RWPE2 (cell line): ENCODE data around the gene UCK2.

Experiments used
- ATAC-seq: fragments of 200-7000 bp; cut with Tn5 transposase; 3 replicates; pipeline ENCODE4 v1.9.1; 2021; ENCODE audit warnings: low read depth
- DNase-seq: peaks from one replicate; pipeline ENCODE4 v3.0.0-alpha.2; 2020; ENCODE audit warnings: low spot score
- H3K27ac ChIP-seq: fragments of 450-650 bp; 2 replicates; pipeline ENCODE4 v1.5.1; 2017; ENCODE audit warnings: mild to moderate bottlenecking; ENCODE audit not compliant: poor library complexity, severe bottlenecking
- H3K27me3 ChIP-seq: fragments of 250-450 bp; sonication (Bioruptor Pico); 2 replicates; pipeline ENCODE4 v1.5.1; 2021; ENCODE audit warnings: mild to moderate bottlenecking, moderate library complexity; ENCODE audit not compliant: insufficient read depth, poor library complexity, severe bottlenecking
- H3K36me3 ChIP-seq: fragments of 250-450 bp; sonication (Bioruptor Pico); 2 replicates; pipeline ENCODE4 v1.5.1; 2020; ENCODE audit warnings: low read depth, mild to moderate bottlenecking, moderate library complexity
- H3K4me1 ChIP-seq: fragments of 250-450 bp; sonication (Bioruptor Pico); 2 replicates; pipeline ENCODE4 v1.5.1; 2021; ENCODE audit warnings: mild to moderate bottlenecking, moderate library complexity; ENCODE audit not compliant: insufficient read depth, poor library complexity, severe bottlenecking
- H3K4me3 ChIP-seq: fragments of 250-450 bp; sonication (Bioruptor Pico); 2 replicates; pipeline ENCODE4 v1.5.1; 2021; ENCODE audit warnings: mild to moderate bottlenecking, moderate library complexity; ENCODE audit not compliant: severe bottlenecking
- H3K9me3 ChIP-seq: fragments of 250-450 bp; sonication (Bioruptor Pico); 2 replicates; pipeline ENCODE4 v1.5.1; 2021; ENCODE audit warnings: mild to moderate bottlenecking, moderate library complexity; ENCODE audit not compliant: severe bottlenecking
- CTCF ChIP-seq: fragments of 450-650 bp; IDR thresholded peaks from one replicate; pipeline ENCODE4 v1.5.1; 2017; ENCODE audit warnings: mild to moderate bottlenecking, moderate library complexity; ENCODE audit not compliant: poor library complexity, severe bottlenecking

Gene UCK2

GRCh38 chr1:165942062-165942461 lies 114.6 kb downstream of the UCK2 start:
- Histone ChIP-seq H3K9me3 (no peaks in the 10 kb centered on the region), H3K4me3 (no peak overlapping the region), H3K27me3 (no peaks in the 10 kb centered on the region), H3K27ac (no peak overlapping the region), H3K36me3 (no peaks in the 10 kb centered on the region), H3K4me1 (no peaks in the 10 kb centered on the region)
- DNase-seq = no peak
- ATAC-seq = no peak
- TF ChIP-seq CTCF = no peak

DNA sequence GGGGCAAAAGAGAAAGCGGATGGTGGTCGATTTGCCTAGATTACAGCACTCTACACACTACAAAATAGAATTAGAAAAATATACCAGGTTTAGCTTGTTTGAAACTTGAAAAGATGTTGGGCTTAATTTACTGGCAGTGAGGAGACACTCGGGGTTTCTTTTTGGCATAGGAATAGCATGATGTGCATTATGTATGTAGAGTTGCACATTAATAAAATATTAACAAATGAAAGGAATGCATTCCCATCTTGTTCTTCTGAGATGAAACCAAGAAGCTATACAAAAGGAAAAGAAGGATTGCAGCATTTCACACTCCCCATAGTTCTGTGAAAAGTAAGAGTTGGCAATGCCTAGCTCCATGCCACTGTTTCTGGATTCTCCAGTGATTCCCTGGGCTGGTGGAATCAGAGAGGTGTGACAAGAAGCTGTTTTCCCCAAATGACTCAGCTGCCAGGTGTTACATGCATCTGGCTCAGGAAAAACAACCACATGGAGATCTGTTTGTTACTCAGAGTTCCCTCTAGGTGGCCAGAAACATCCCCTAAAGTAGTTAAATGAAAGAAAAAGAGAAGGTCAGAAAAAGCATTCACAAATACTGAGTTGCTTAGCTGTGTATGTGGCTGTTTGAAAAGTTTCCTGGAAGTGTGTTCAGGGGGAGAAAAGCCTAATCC lies 115.6 kb downstream of the UCK2 start:
- ATAC-seq (no peak), DNase-seq (no peak)
- H3K4me3 ChIP-seq = no peak overlapping the region

GRCh38 chr1:165945911-165946310 lies 118.5 kb downstream of the UCK2 start:
- Histone ChIP-seq H3K36me3 (no peaks in the 10 kb centered on the region), H3K27me3 (no peaks in the 10 kb centered on the region), H3K9me3 (no peaks in the 10 kb centered on the region), H3K4me1 (no peaks in the 10 kb centered on the region), H3K27ac (no peak overlapping the region), H3K4me3 (no peak overlapping the region)
- no peak for TF ChIP-seq CTCF
- DNase-seq = no peak
- ATAC-seq = no peak

More for the DNA sequence above, 115.6 kb downstream of the UCK2 start:
- Histone ChIP-seq H3K27me3 (no peaks in the 10 kb centered on the region), H3K36me3 (no peaks in the 10 kb centered on the region), H3K27ac (no peak overlapping the region), H3K9me3 (no peaks in the 10 kb centered on the region), H3K4me1 (no peaks in the 10 kb centered on the region)
- no peak for TF ChIP-seq CTCF

DNA sequence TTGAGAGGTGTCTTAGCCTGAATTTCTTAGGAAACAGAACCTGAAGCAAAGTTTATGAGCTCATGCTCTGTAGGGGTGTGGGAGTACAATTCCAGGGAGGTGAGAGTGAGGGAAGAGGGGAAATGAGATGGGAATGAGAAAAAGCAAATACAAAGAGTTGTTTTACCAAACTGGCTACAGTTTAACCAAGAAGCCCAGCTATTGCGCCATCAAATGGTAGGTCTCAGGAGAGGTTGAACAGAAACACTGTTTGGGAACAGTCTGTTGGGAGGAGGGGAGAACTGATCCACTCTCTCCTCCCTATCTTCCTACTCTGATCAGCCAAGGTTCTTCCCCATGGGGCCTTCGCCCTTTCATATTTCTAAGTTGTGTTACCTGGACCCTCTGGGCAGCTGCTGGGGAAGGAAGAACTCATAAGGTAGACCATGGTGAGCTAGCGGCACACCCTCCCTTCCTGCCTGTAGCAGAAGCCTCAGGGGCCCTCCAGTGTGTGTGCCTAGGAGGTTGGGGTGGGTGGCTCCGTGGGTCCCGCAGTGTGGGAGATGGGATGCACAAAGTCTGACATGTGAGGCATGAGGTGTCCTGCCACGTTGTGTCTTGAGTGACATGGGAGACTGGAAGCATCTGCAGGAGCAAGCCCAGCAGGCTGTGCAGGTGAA lies 120.5 kb downstream of the UCK2 start:
- ATAC-seq = no peak
- no peak for DNase-seq
- Histone ChIP-seq H3K9me3 (no peaks in the 10 kb centered on the region), H3K4me3 (no peak overlapping the region), H3K36me3 (no peaks in the 10 kb centered on the region), H3K27me3 (no peaks in the 10 kb centered on the region), H3K27ac (no peak overlapping the region), H3K4me1 (no peaks in the 10 kb centered on the region)
- TF ChIP-seq CTCF = no peak
